T-helper 22 cell (primary cell): ENCODE measurements around the gene APOBEC3F.
"Not testable (repeated sequence)": the region's sequence is repeated elsewhere in the genome, so short reads cannot be mapped to it uniquely, and the experiment has no call there.

Experiments used
- DNase-seq: peaks from one replicate; pipeline ENCODE4 v3.0.0-alpha.2; 2020; ENCODE audit warnings: low read depth

Gene APOBEC3F

GRCh38 chr22:39040538-39041296 is at the start of gene APOBEC3F:
TSS of gene APOBEC3F (plus strand) at chr22:39040864. CDS start at chr22:39040961, 97 bp downstream.
- DNase-seq, result peak; percentile 35

DNA sequence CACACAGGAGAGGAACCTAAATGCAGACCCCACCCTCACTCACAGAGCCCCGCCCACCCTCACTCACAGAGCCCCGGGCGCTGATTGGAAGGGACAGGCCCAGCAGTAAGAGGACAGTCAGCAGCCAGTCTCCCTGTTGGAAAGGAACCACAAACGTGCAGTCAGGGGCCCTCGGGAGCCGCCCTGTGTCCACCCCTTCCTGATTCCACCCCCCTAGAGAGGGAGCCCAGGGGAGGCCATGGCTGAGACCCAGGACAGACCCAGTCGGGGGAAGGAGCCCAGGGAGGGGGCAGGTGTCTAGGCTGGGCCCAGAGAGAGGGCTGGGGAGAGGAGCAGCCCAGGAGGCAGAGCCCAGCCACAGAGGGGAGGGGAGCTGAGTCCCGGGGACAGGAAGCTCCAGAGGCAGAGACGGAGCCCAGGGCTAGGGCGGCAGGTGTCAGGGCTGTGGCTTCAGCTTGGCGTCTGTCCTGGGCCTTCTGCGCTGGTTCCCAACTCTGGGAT is 47.7 kb upstream of the APOBEC3F start:
- not testable (repeated sequence) for DNase-seq

DNA sequence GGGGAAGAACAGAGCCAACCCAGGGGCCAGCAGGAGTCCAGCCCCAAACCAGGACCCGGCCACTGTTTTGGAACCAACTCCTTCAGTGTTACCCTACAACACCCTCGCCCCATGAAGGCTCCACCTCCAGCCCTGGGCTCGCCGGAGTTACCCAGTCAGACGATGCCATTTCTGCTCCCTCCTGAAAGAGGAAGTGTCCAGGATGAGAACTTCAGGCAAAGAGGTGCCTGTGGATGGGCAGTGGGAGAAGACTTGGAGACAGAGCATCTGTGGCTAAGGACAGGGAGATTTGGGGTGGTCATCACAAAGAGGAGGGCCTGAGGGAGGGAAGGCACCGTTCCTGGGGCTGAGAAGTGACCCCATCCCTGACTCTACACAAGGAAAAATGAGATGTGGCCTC is 44.6 kb upstream of the APOBEC3F start:
- DNase-seq, result no peak

DNA sequence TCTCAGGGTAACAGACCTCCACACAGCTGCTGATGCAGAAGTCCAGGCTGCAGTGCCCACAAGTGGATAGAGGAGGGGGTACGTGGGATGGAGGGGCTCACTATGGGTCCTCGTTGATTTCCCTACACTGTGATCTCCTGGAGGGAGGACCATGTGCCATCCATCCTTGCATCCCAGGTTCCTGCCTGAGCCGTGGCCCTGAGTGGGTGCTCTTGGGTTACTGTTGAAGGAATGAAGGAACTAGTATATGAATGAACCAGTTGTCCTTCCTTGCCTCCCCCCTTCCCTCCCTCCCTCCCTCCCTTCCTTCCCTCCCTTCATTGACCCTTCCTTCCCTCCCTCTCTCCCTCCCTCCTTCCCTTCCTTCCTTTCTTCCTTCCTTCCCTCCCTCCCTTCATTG is 43.1 kb upstream of the APOBEC3F start:
- no peak for DNase-seq

DNA sequence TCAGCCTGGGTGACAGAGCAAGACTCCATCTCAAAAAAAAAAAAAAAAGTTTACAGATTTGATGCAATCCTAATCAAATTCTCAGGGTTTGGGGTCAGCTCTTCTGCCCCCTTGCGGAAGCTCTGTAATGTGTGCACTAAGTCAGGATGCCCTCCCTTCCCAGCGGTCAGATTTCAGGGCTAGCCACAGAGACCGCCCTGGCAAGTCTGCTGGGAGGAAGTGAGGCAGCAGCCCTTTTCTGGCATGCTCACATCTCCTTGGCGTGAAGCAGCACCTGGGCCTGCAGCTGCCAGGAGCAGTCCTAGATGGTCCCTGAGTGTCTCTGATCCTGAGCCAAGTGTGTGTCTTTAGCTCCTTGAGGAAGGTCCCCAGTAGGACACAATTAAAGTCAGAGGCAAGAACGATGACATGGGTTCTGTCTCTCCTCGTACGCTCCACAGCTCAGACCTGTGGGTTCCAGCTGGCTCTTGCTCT is 37.5 kb upstream of the APOBEC3F start:
- peak; percentile 50 for DNase-seq

GRCh38 chr22:39007177-39007576 is 33.5 kb upstream of the APOBEC3F start:
- no peak for DNase-seq

- DNase-seq, result not testable (repeated sequence)
Observed at GRCh38 chr22:39008271-39008850, 32.3 kb upstream of the APOBEC3F start.

DNA sequence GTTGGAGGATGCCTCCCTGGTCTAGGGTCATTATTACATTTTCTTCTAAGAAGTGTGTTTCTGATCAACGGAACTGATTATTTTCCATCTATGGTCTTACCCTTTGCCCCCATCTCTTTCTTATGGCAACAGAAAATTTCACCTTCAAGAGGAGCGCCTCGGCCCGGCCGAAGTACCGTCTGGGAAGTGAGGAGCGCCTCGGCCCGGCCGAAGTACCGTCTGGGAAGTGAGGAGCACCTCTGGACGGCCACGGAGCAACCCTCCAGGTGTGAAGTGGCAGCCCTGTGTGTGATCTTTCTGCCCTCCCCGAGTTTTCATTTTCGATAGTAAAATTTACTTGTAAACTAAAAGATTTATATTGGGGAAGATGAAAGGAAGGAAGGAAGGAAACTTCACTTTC is 29.7 kb upstream of the APOBEC3F start:
- no peak for DNase-seq

- DNase-seq, result no peak
Observed at GRCh38 chr22:39012533-39013511, 27.8 kb upstream of the APOBEC3F start.

GRCh38 chr22:39013561-39013941 is 27.1 kb upstream of the APOBEC3F start:
- not testable (repeated sequence) for DNase-seq

- peak; percentile 63 for DNase-seq
Observed at GRCh38 chr22:39013942-39014722, 26.5 kb upstream of the APOBEC3F start, which contains the start of gene APOBEC3C. TSS of gene APOBEC3C (plus strand) at chr22:39014257. CDS start at chr22:39014363, 106 bp downstream.

- DNase-seq, result not testable (repeated sequence)
Observed at GRCh38 chr22:39014723-39015121, 25.9 kb upstream of the APOBEC3F start.

DNA sequence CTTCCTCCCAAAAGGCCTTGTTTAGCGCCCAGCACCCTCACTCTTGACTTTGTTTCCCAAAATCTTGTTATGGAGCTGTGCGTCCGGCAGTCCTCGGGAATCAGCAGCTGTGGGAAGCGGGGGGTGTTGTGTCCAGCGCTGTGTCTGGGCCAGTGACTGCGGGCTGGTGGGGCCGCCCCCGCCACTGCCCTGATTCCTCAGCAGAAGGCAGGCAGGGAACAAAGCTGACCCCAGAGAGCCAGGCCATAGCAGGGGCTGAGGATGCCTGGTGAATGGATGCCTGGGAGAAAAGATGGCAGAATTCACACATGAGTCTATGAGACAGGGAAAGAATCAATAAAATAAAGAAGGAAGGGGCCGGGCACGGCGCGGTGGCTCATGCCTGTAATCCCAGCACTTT is 24.1 kb upstream of the APOBEC3F start:
- DNase-seq, result no peak

DNA sequence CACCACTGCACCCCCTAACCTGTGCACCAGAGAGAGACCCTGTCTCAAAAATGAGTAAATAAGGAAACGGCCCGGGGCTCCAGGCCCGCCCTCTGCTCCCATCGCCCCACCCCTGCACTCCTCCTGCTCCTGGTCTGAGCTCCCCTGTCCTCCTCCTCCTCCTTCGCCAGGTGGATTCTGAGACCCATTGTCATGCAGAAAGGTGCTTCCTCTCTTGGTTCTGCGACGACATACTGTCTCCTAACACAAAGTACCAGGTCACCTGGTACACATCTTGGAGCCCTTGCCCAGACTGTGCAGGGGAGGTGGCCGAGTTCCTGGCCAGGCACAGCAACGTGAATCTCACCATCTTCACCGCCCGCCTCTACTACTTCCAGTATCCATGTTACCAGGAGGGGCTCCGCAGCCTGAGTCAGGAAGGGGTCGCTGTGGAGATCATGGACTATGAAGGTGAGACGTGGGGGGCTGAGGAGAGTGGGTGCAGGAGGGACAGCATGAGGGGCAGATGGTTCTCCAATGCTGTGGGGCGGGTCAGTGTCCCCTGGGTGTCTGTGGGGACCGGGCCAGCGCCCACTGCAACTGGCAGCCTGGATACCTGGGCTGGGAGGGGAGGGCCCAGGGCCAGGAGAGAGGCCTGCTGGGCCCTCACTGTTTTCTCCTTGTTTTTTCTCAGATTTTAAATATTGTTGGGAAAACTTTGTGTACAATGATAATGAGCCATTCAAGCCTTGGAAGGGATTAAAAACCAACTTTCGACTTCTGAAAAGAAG is 22.9 kb upstream of the APOBEC3F start:
- DNase-seq, result no peak

GRCh38 chr22:39020021-39020651 is 20.5 kb upstream of the APOBEC3F start:
- not testable (repeated sequence) for DNase-seq

DNA sequence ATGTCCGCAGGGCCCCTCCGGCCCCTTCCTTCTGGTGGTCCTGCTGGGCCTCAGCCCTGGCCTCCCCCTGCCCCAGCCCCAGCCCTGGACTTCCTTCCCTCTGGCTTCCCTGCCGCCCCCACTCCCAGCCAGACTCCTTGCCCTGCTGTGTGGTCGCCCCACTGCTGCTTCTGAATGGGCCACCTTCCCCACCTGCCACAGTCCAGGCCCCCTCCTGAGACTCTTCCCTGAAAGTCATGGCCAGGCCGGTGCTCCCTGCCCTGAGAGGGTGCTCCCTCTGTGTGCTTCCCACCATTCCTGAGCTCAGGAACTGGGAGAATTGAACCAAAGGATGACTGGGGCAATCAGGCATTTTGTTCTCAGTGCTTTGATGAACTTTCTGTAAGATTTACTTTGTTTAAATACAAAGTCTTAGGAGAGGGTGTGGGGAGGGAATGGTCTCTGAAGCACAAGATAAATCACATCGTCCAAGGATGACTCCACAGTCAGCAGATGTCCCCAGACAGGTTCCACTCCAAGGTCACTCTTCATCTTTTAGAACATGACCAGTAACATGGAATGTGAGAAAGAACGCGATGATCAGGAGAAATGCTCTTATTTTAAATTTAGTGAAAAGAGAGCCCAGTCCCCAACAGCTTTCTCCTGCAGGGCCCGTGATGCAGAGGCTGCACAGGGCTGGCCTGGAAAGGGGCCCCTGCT is 19.0 kb upstream of the APOBEC3F start:
- DNase-seq, result no peak

- DNase-seq, result no peak
Observed at GRCh38 chr22:39024519-39025308, 15.9 kb upstream of the APOBEC3F start.

GRCh38 chr22:39026509-39027150 is 14.0 kb upstream of the APOBEC3F start:
- no peak for DNase-seq
